GM13977 (cell line): ENCODE results near the gene PLCXD3.

ENCODE experiments used
- DNase-seq: peaks from one replicate; pipeline ENCODE4 v3.0.0; 2012; ENCODE audit warnings: low spot score
- CTCF ChIP-seq: IDR thresholded peaks from 2 replicates; pipeline ENCODE4 v1.5.1; 2012; ENCODE audit warnings: mild to moderate bottlenecking, control low read depth; ENCODE audit not compliant: insufficient read depth; ENCODE audit errors: extremely low read depth, missing control alignments
- in situ Hi-C: fragments of 300-500 bp; cut with MboI; formaldehyde crosslinking; loops from one replicate; pipeline ENCODE4 v1.12.0; 2022; ENCODE audit warnings: low sequenced_read_pairs, low pct_unique_long_range_greater_than_20kb, mixed read lengths, inconsistent platforms; ENCODE audit not compliant: unreplicated experiment

Gene PLCXD3

GRCh38 chr5:41279040-41279439, 231.4 kb downstream of the PLCXD3 start:
- TF ChIP-seq CTCF, result no peak
- in situ Hi-C loops, result no loop called here
- no peak for DNase-seq

- in situ Hi-C loops, result no loop called here
- no peak for DNase-seq
- no peak for TF ChIP-seq CTCF
These were observed 232.7 kb downstream of the PLCXD3 start for GRCh38 chr5:41277476-41278245.

GRCh38 chr5:41275813-41276512, 234.4 kb downstream of the PLCXD3 start:
- TF ChIP-seq CTCF, result no peak
- in situ Hi-C loops, result no loop called here
- no peak for DNase-seq

GRCh38 chr5:41270423-41271251, 239.8 kb downstream of the PLCXD3 start:
- TF ChIP-seq CTCF, result peak; percentile 64
- DNase-seq, result peak; percentile 20
- in situ Hi-C loops, result no loop called here

- no peak for TF ChIP-seq CTCF
- in situ Hi-C loops, result no loop called here
- DNase-seq, result no peak
These were observed 241.5 kb downstream of the PLCXD3 start for GRCh38 chr5:41268894-41269293.

GRCh38 chr5:41266377-41266776, 244.0 kb downstream of the PLCXD3 start:
- in situ Hi-C loops, result no loop called here
- TF ChIP-seq CTCF, result no peak
- no peak for DNase-seq
